IPS DF 19.7 (cell line): ENCODE results near the gene CEBPB.

Experiments used
- DNase-seq: peaks from one replicate; pipeline ENCODE4 v3.0.0-alpha.2; 2013; ENCODE audit warnings: low read depth, low spot score

The CEBPB gene

GRCh38 chr20:50213531-50214106 is 23.0 kb downstream of the CEBPB start:
- DNase-seq = no peak

GRCh38 chr20:50214226-50215024 is 23.8 kb downstream of the CEBPB start:
- no peak for DNase-seq

GRCh38 chr20:50215101-50215690 is 24.6 kb downstream of the CEBPB start:
- DNase-seq = no peak

- DNase-seq = no peak
These were observed 25.3 kb downstream of the CEBPB start for GRCh38 chr20:50215926-50216325.

- DNase-seq = no peak
These were observed 26.0 kb downstream of the CEBPB start for GRCh38 chr20:50216543-50217206.

GRCh38 chr20:50217207-50217949 is 26.7 kb downstream of the CEBPB start:
- no peak for DNase-seq

- no peak for DNase-seq
These were observed 28.4 kb downstream of the CEBPB start for GRCh38 chr20:50218987-50219435.

GRCh38 chr20:50219600-50219999 is 29.0 kb downstream of the CEBPB start:
- DNase-seq = no peak

- no peak for DNase-seq
These were observed 29.7 kb downstream of the CEBPB start for GRCh38 chr20:50220093-50220893.

GRCh38 chr20:50220894-50221365 is 30.3 kb downstream of the CEBPB start:
- no peak for DNase-seq

GRCh38 chr20:50221501-50222308 is 31.1 kb downstream of the CEBPB start:
- no peak for DNase-seq

GRCh38 chr20:50222309-50223038 is 31.8 kb downstream of the CEBPB start:
- no peak for DNase-seq

- no peak for DNase-seq
These were observed 32.7 kb downstream of the CEBPB start for GRCh38 chr20:50223039-50224005.

GRCh38 chr20:50224052-50224451 is 33.4 kb downstream of the CEBPB start:
- DNase-seq = no peak

- DNase-seq = no peak
These were observed 34.1 kb downstream of the CEBPB start for GRCh38 chr20:50224531-50225255.

GRCh38 chr20:50226093-50226974 is 35.7 kb downstream of the CEBPB start:
- no peak for DNase-seq
